Jurkat, Clone E6-1 (cell line): Measurements from ENCODE around the gene AFDN.

Experiments
- DNase-seq: peaks from one replicate; pipeline ENCODE4 v3.0.0-alpha.2; 2011; ENCODE audit warnings: low read depth, low spot score
- H3K4me3 ChIP-seq: 2 replicates; pipeline ENCODE4 v1.5.1; 2011; ENCODE audit warnings: mild to moderate bottlenecking, low read length, control low read depth, moderate library complexity

Gene AFDN

DNA sequence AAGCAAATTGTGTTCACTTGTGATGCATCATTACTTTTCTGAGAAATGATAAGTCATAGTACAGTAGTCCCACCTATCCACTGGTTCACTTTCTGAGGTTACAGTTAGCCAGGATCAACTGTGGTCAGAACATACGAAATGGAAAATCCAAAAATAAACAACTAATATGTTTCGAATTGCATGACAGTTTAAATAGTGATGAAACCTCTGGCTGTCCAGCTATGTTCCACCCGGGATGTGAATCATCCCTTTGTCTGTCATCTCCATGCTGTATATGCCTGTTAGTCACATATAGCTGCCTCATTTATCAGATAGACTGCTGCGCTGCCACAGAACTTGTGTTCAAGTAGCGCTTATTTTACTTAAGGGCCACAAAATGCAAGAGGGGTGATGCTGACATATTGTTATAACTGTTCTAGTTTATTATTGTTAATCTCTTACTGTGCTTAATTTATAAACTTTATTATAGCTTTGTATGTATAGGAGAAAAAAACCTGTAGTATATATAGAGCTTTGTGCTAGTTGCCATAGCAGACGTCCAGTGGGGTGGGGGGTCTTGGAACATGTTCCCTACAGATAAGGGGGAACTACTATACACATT, 29.2 kb downstream of the AFDN start:
- DNase-seq = no peak
- H3K4me3 ChIP-seq = no peak overlapping the region

- no peak for DNase-seq
- H3K4me3 ChIP-seq = no peak overlapping the region
Observed at GRCh38 chr6:167856474-167856873, 29.8 kb downstream of the AFDN start.

DNA sequence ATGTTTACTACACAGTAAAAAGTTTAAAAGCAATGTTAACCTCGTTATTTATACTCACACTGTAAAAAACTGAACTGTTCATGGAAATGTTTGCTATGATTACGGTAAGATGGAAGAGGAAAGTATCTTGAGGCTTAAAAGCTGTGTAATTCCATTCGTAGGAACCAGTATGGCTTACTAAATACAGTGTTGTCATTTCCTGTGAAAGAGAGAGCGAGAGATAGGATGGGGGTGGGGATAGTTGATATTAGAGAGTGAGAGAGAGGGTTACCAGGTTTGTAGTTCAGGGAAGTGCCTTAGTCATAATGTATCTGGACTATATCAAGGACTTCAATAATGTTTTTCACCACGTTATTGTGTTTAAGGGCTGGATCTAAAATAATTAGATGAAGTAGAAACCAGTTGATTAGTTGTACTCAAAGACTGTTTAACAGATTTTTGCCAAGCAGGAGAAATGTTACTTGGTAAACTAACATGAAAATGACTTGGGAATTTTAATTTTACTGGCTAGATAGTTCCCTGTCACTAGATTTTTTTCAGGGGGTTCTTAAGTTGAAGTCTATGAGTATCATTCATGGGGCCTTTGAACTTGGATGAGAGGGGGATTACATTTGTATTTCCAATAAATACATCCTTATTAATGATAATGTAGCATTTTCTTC, 30.4 kb downstream of the AFDN start:
- DNase-seq = no peak
- H3K4me3 ChIP-seq = no peak overlapping the region

- no peak for DNase-seq
- no peak overlapping the region for H3K4me3 ChIP-seq
Observed at GRCh38 chr6:167858086-167858591, 31.4 kb downstream of the AFDN start.

DNA sequence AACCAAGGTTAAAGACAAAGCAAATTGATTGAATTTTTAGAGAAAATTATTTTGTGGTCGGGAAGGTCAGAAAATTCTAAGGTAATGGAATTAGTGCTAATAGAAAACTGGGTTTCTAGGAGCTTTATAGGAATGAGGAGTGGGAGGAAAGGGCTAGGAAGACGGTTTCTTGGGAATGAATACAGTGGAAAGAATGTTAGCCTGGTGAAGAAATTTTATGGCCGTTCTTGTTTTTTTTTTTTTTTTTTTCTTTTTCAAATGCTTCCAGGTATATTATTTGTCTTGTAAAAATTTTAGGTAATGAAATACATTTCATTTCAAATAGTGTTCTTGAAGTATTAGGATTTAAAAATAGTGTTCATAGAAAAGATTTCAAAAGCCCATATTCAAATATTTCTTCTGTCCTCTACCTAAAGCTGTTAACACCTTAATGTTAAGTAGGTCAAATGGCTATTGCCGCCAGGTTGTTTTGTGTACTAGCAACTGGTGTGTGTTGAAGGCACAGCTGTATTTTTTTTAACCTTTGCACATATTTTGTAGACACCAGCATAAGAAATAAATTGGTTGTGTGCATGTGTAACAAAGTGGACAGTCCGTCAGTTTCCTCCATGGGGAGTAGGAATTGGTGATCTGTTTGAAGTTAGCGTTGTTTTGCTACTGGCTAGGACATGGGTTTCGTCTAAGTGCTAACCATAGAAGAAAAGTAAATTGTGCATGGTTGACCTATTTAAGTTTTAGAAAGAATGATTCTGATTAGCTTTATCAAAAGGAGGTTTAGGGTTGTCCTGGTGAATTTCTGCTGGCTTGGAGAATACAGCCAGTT, 32.3 kb downstream of the AFDN start:
- H3K4me3 ChIP-seq = no peak overlapping the region
- no peak for DNase-seq

- no peak for DNase-seq
Observed at GRCh38 chr6:167860550-167861226, 34.0 kb downstream of the AFDN start.

GRCh38 chr6:167861424-167861823, 34.7 kb downstream of the AFDN start:
- H3K4me3 ChIP-seq = no peak overlapping the region
- DNase-seq = no peak

More at GRCh38 chr6:167860550-167861226, 34.0 kb downstream of the AFDN start:
- no peak overlapping the region for H3K4me3 ChIP-seq

DNA sequence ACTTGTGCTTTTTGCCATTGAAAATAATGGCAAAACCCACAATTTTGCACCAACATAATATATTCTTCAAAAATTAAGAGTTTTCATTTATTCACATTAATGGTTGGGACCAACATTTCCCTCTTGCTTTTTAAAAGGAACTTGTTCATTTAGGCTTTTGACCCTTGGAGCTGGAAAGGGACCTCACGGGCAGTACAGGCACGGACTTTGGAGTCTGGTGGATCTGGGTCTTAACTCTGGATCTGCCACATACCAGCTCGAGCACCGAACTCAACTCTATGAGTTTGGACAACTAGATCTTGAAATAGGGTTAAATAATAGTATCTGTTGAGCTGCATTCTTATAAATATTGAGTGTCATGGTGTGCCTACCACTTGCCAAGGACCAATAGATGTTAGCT, 37.2 kb downstream of the AFDN start:
- no peak for DNase-seq
- H3K4me3 ChIP-seq = no peak overlapping the region

DNA sequence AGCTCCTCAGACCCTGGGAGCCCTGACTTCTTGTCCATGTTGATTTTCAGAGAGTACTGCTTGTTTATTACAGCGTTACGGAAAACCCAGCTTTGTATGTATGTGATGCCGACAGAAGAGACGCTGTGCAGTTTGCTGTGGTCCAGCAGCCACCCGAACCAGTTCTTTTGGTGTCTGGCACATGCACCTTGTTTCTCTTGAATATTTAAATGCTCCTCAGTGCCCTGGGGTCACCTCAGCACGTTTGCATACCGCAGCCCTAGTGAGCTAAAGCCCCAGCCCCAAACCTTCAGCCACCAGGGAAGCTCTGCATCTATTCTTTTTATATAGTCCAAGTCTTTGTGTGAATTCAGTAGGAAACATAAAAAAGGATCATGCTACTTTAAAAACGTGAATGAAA, 39.9 kb downstream of the AFDN start:
- DNase-seq = no peak
- H3K4me3 ChIP-seq = no peak overlapping the region

GRCh38 chr6:167870321-167870720, 43.6 kb downstream of the AFDN start:
- H3K4me3 ChIP-seq = no peak overlapping the region
- DNase-seq = no peak

- no peak for DNase-seq
- H3K4me3 ChIP-seq = no peak overlapping the region
Observed at GRCh38 chr6:167872538-167873210, 46.0 kb downstream of the AFDN start.

- no peak for DNase-seq
- H3K4me3 ChIP-seq = no peak overlapping the region
Observed at GRCh38 chr6:167877994-167878779, 51.5 kb downstream of the AFDN start.

- H3K4me3 ChIP-seq = no peak overlapping the region
- DNase-seq = no peak
Observed at GRCh38 chr6:167879612-167880011, 52.9 kb downstream of the AFDN start.

DNA sequence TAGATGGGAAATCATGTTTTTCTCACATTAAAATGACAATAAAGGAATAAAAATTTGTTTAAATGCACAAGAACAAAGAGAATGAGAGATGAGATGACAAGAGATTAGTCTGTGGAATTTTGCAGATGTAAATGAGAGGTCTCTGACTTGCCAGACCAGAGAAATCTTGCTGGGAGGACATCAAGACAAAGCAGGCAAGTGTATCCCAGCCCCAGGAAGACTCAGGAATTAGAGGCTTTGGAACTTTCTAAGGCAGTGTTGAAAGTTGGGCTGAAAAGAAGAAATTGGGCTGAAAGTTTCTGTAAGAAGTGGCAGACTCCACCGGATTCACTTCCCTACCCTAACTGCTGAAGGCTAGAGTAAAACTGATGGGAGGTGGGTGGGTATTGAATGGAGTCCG, 54.6 kb downstream of the AFDN start:
- DNase-seq = no peak
- no peak overlapping the region for H3K4me3 ChIP-seq

GRCh38 chr6:167882244-167882643, 55.5 kb downstream of the AFDN start:
- DNase-seq = no peak
- H3K4me3 ChIP-seq = no peak overlapping the region

- no peak for DNase-seq
- no peak overlapping the region for H3K4me3 ChIP-seq
Observed at GRCh38 chr6:167888098-167888497, 61.4 kb downstream of the AFDN start.

GRCh38 chr6:167892835-167893815, 66.4 kb downstream of the AFDN start:
- no peak for DNase-seq

More at GRCh38 chr6:167892835-167893815, 66.4 kb downstream of the AFDN start:
- H3K4me3 ChIP-seq = no peak overlapping the region
